GM10266 (cell line): ENCODE results near the gene CACNA2D3.

ENCODE experiments used
- DNase-seq: peaks from one replicate; pipeline ENCODE4 v3.0.0; 2012; ENCODE audit errors: extremely low spot score
- CTCF ChIP-seq: IDR thresholded peaks from 2 replicates; pipeline ENCODE4 v1.5.1; 2012; ENCODE audit warnings: mild to moderate bottlenecking, low read depth; ENCODE audit not compliant: control insufficient read depth, insufficient read depth; ENCODE audit errors: missing control alignments

Gene CACNA2D3

DNA sequence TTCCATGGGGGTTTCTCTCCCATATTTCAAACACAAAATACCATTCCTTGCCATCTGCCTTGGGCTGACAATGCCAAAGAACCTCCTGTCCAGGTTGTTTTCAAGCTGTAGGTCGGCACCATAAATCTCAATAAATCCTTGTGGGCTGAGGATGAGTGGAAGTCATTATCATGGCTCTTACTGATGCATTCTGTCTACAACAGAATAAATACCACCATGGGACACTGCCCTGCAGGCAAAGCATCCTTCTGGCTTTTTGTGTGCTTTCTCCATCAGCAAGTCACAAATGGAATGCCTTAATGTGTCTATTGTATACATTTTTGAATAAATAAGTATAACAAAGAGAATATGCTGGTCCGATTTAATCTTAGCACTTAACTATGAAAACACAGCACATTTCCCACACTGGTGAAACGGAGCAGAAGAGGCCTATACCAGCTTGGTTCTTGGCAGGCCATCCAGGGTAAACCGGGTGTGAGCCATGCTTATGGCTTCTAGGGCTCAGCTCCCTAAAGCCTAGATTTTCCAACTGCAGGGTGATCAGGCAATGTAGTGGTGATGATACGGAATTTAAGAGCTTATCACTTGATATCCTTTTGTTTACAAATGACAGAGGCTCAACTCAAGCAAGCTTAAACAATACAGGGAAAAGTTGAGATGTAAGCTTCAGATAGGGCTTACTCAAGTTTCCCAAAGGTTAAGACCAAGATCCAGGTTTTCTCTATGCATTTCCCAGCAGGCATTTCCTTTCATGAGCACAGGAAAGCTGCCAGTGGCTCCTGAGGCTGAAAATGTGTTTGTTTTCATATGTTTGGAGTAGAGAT lies 938.8 kb downstream of the CACNA2D3 start:
- TF ChIP-seq CTCF: no peak
- no peak for DNase-seq

DNA sequence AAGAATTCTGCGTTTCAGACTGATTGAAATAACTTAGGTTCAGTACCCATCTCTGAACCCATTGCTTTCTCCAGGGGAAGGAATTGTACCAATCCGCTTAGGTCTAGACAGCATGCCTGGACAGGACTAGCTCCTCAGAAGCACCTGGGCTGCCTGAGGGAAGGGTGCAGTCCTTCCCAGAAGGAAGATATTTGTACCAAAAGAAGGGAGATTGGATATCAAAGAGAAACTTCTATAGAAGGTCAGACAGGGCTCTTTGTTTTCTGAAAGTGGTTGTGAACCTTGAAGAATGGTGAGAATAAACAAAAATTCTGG lies 939.3 kb downstream of the CACNA2D3 start:
- no peak for DNase-seq
- TF ChIP-seq CTCF: no peak

DNA sequence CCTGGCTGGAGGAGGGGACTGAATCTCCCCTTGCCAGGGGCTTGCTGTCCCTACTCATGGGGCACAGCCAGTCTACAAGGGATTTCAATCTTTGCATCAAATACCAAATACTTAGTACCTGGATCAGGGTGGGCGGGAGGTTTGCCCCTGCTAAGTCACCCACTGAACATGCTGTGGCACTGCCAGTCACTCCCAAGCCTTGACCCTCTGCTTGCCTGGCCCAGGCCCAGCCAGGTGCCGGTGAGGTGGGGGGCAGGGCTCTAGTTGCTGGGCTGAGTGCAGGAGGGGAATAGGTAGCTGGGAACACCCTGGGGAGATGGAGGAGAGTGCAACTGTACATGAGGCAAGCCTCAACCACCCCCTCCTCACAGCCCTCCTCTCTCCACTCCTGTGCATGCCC lies 941.8 kb downstream of the CACNA2D3 start:
- TF ChIP-seq CTCF: no peak
- DNase-seq: no peak

GRCh38 chr3:55065331-55065730 lies 943.0 kb downstream of the CACNA2D3 start:
- no peak for DNase-seq
- TF ChIP-seq CTCF: no peak

- TF ChIP-seq CTCF: no peak
- DNase-seq: no peak
Measured at GRCh38 chr3:55066551-55067047, 944.2 kb downstream of the CACNA2D3 start.

- no peak for DNase-seq
Measured at GRCh38 chr3:55069950-55070349, 947.6 kb downstream of the CACNA2D3 start.

More at GRCh38 chr3:55069950-55070349, 947.6 kb downstream of the CACNA2D3 start:
- TF ChIP-seq CTCF: no peak
